K562 (cell line): ENCODE results near the gene CROCC2. TPM values are rescaled to one million over a fixed set of nuclear protein-coding genes. Genes with fewer than 3 reads are reported as not detected.

Experiments used
- ATAC-seq: fragments of 200-7000 bp; cut with Tn5 transposase; 3 replicates; pipeline ENCODE4 v1.9.1; 2020; ENCODE audit warnings: moderate library complexity
- BruUV-seq: library from RNA; stranded (reverse); fragments of 400-500 nt; replicated peaks from 2 replicates; lab custom pipeline; 2021; lab: Mats Ljungman, UMichigan
- CTCF ChIA-PET: fragments of 300-600 bp; formaldehyde crosslinking; extraction: SDS; loops from one replicate; lab custom pipeline; 2021; ENCODE audit warnings: low intra/inter-chr PET ratio; lab: Yijun Ruan, JAX
- POLR2A ChIA-PET: fragments of 300-600, 350-650 bp; sonication (Branson Sonifier 250); formaldehyde crosslinking; extraction: SDS; loops from one replicate; lab custom pipeline; 2021; ENCODE audit warnings: antibody characterized with exemption, inconsistent platforms; lab: Yijun Ruan, JAX
- DNase-seq, 4 experiments: peaks; one replicate each; pipeline versions ENCODE4 v3.0.0 to v3.0.0-alpha.2; 2011 to 2018; ENCODE audit warnings: low spot score in 3 of 4, mixed read lengths in 3 of 4; ENCODE audit errors: extremely low read depth in 1 of 4
- FAIRE-seq: peaks from 2 replicates; lab custom pipeline; 2011; peaks lifted over from hg19 to GRCh38; lab: Jason Lieb, UNC
- H2AFZ ChIP-seq: 2 replicates; pipeline ENCODE4 v1.6.0; 2011; ENCODE audit warnings: low read depth, low read length, control low read depth, inconsistent platforms
- H3K27ac ChIP-seq: fragments of 200-600 bp; 3 replicates; pipeline ENCODE4 v1.8.0; 2011; ENCODE audit warnings: low read depth, mild to moderate bottlenecking, control low read depth, inconsistent platforms, low read length, moderate library complexity, mixed read lengths; ENCODE audit errors: extremely low read depth
- H3K27me3 ChIP-seq, 2 experiments: fragments of 300-600 bp in 1 of 2; 2 replicates in 1 of 2; 3 replicates in 1 of 2; pipeline versions ENCODE4 v1.6.0 to v1.8.0; 2011; ENCODE audit warnings: inconsistent platforms in 2 of 2, low read length in 2 of 2, mild to moderate bottlenecking in 1 of 2, mixed read lengths in 1 of 2, moderate library complexity in 1 of 2; ENCODE audit not compliant: control insufficient read depth in 2 of 2, insufficient read depth in 2 of 2
- H3K36me3 ChIP-seq: fragments of 300-600 bp; 3 replicates; pipeline ENCODE4 v1.8.0; 2011; ENCODE audit warnings: mild to moderate bottlenecking, low read length, inconsistent platforms; ENCODE audit not compliant: control insufficient read depth, insufficient read depth
- H3K4me1 ChIP-seq, 2 experiments: fragments of 200-600 bp in 1 of 2; replicated peaks in 1 of 2; 2 replicates in 1 of 2; 3 replicates in 1 of 2; pipeline versions ENCODE4 v1.5.1 to v1.8.0; 2011; ENCODE audit warnings: inconsistent platforms in 2 of 2, low read length in 2 of 2, mild to moderate bottlenecking in 1 of 2, mixed read lengths in 1 of 2, moderate library complexity in 1 of 2; ENCODE audit not compliant: control insufficient read depth in 2 of 2, insufficient read depth in 2 of 2
- H3K4me2 ChIP-seq: 2 replicates; pipeline ENCODE4 v1.6.1; 2011; ENCODE audit warnings: low read length, control low read depth, inconsistent platforms, mixed read lengths; ENCODE audit not compliant: insufficient read depth
- H3K4me3 ChIP-seq: fragments of 200-600 bp; sonication (generic), shearing (Covaris generic); 2 replicates; pipeline ENCODE4 v1.5.1; 2016; ENCODE audit warnings: control low read depth, inconsistent platforms
- H3K79me2 ChIP-seq: fragments of 200-600 bp; 3 replicates; pipeline ENCODE4 v1.8.0; 2011; ENCODE audit warnings: low read length, inconsistent platforms; ENCODE audit not compliant: control insufficient read depth, insufficient read depth
- H3K9ac ChIP-seq, 2 experiments: 2 replicates each; pipeline versions ENCODE4 v1.6.0 to v1.6.1; 2011; ENCODE audit warnings: low read depth in 2 of 2, low read length in 2 of 2, control low read depth in 1 of 2, inconsistent platforms in 1 of 2, mild to moderate bottlenecking in 1 of 2, mixed read lengths in 1 of 2; ENCODE audit not compliant: insufficient read depth in 1 of 2
- H3K9me1 ChIP-seq: one replicate; pipeline ENCODE4 v1.6.0; 2011; ENCODE audit warnings: inconsistent platforms, mild to moderate bottlenecking, low read length, moderate library complexity; ENCODE audit not compliant: control insufficient read depth, insufficient read depth
- H3K9me3 ChIP-seq: replicated peaks from 2 replicates; pipeline ENCODE4 v1.5.1; 2011; ENCODE audit warnings: low read depth, low read length, inconsistent platforms; ENCODE audit not compliant: control insufficient read depth, insufficient read depth
- H4K20me1 ChIP-seq: replicated peaks from 2 replicates; pipeline ENCODE4 v1.6.1; 2011; ENCODE audit warnings: low read length, inconsistent platforms, mixed read lengths; ENCODE audit not compliant: control insufficient read depth, insufficient read depth
- ATF7 ChIP-seq: fragments of 450-650 bp; IDR thresholded peaks from 2 replicates; pipeline ENCODE4 v1.7.1; 2014; ENCODE audit warnings: mild to moderate bottlenecking, moderate library complexity
- BCOR ChIP-seq: fragments of 450-650 bp; IDR thresholded peaks from 2 replicates; pipeline ENCODE4 v1.6.1; 2016
- EP300 ChIP-seq: IDR thresholded peaks from 2 replicates; pipeline ENCODE4 v1.6.1; 2012; ENCODE audit warnings: low read length, improper control_type of control experiment
- MCM3 ChIP-seq: fragments of 450-650 bp; IDR thresholded peaks from 2 replicates; pipeline ENCODE4 v1.6.1; 2016
- NCOA4 ChIP-seq: fragments of 450-650 bp; IDR thresholded peaks from 2 replicates; pipeline ENCODE4 v1.6.1; 2018; ENCODE audit warnings: mild to moderate bottlenecking; ENCODE audit not compliant: partially characterized antibody
- SMARCA5 ChIP-seq: fragments of 450-650 bp; IDR thresholded peaks from 2 replicates; pipeline ENCODE4 v1.6.1; 2016
- YBX1 ChIP-seq: fragments of 450-650 bp; IDR thresholded peaks from 2 replicates; pipeline ENCODE4 v1.7.1; 2016; ENCODE audit warnings: mild to moderate bottlenecking
- ZNF217 ChIP-seq: sonication (generic); formaldehyde crosslinking; IDR thresholded peaks from 2 replicates; pipeline ENCODE4 v1.8.0; 2022; ENCODE audit warnings: mild to moderate bottlenecking, missing genetic modification reagents
- ZNF507 ChIP-seq: conservative IDR thresholded peaks from 2 replicates; pipeline ENCODE4 v1.6.1; 2017; ENCODE audit warnings: missing genetic modification characterization, missing compliant biosample characterization
- ZNF583 ChIP-seq: fragments of 250-450 bp; sonication (Bioruptor Pico); IDR thresholded peaks from 2 replicates; pipeline ENCODE4 v1.4.0; 2020
- WGBS: fragments of 100-300 bp; shearing (Covaris generic); methylation state at CpG from one replicate; pipeline ENCODE4 v1.1.6; 2016; ENCODE audit warnings: low coverage, mixed read lengths; ENCODE audit not compliant: insufficient coverage; ENCODE audit errors: missing lambda C conversion rate; 5-methylcytosine and 5-hydroxymethylcytosine counted together
- in situ Hi-C: fragments of 300-500 bp; cut with MboI; formaldehyde crosslinking; loops from 4 replicates; pipeline ENCODE4 v1.15.0; 2018; ENCODE audit warnings: inconsistent platforms, mixed read lengths
- intact Hi-C: fragments of 100-400 bp; cut with micrococcal nuclease; formaldehyde crosslinking; loops from 2 replicates; pipeline ENCODE4 v1.14.2; 2022
- polyA plus RNA-seq, 8 experiments: library from polyadenylated mRNA; depleted of rRNA in 4 of 8; stranded (reverse) in 5 of 8; unstranded in 3 of 8; fragments of >200 nt; fragmentation: Nextera tagmentation in 2 of 8; fragmentation: Illumina TruSeq in 1 of 8; extraction: Ambion mirVana in 2 of 8; extraction: Trizol in 1 of 8; gene quantifications; 2 replicates each; pipeline versions ENCODE4 v1.2.1 to v1.2.3, GENCODE V29; 2011 to 2014; ENCODE audit warnings: inconsistent platforms in 1 of 8, missing spikeins in 1 of 8
- total RNA-seq, 7 experiments: library from RNA; depleted of rRNA in 6 of 7; stranded (reverse); fragments of >200 nt in 6 of 7; fragmentation: Illumina TruSeq in 2 of 7; extraction: Trizol in 2 of 7; gene quantifications; 2 replicates each; pipeline versions ENCODE4 v1.2.1 to v1.2.3, GENCODE V29; 2011 to 2021; ENCODE audit warnings: low replicate concordance in 1 of 7
- TF ChIP-seq, protein P1 (sequence below): fragments of 250-450 bp; sonication (Bioruptor Pico); IDR thresholded peaks from 2 replicates; pipeline ENCODE4 v1.5.0; 2021; ENCODE audit warnings: mild to moderate bottlenecking, moderate library complexity
- TF ChIP-seq, protein P2 (sequence below): fragments of 450-650 bp; IDR thresholded peaks from 2 replicates; pipeline ENCODE4 v1.6.1; 2016; ENCODE audit warnings: low read depth, mild to moderate bottlenecking, moderate library complexity
- TF ChIP-seq, protein P3 (sequence below): fragments of 450-650 bp; IDR thresholded peaks from 2 replicates; pipeline ENCODE4 v1.6.1; 2018; ENCODE audit not compliant: partially characterized antibody

Gene CROCC2
- total and polyA plus RNA-seq, 9 of the 15 experiments (the other 6 are each of a cell fraction or from before 2014, with no cell fraction given): not detected

DNA sequence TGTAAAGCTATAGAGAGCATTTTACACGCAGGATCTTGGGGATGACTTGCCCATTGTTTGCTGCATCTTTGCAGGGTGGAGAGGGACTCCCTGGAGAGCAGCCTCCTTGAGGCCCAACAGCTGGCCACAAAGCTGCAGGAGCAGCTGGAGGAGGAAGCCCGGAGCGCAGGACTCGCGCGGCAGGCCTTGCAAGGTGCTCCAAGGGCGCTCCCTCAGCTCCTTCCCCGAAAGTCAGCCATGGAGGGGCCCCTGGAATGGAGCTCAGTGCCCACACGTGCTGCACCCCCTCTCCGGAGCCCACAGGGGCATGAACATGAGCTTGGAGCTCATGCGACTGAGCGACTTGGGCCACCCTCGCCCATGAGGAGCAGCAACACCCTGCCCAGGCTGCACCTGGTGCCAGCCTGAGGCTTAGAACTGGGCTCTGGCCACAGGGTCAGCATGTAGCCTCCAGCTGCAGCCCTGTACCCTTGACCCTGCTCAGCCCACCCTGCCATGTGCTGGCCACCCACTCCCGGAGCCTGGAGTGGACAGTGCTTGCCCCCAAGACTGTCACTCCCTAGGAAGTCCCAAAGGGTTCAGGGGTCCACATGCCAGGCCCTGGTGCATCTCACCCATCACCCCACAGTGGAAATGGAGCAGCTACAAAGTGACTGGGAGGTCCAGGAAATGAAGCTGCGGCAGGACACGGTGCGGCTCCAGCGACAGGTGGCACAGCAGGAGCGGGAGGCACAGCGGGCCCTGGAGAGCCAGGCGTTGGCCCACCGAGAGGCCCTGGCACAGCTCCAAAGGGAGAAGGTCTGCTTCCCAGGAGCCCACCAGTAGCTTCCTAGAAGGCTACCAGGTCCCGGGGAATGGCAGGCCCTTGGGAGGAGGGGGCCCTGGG lies 43.0 kb downstream of the CROCC2 start:
- Histone ChIP-seq H3K4me3 (no peak overlapping the region), H3K9me1 (no peaks in the 10 kb centered on the region), H3K27me3 (peaks cover 0 to 13% of the 10 kb centered on the region in 2 experiments; a peak in 2 of 5 replicates), H3K36me3 (no peaks in the 10 kb centered on the region), H3K4me1 (no peaks in the 10 kb centered on the region), H2AFZ (no peak overlapping the region), H3K4me2 (no peak overlapping the region), H3K9ac (no peak overlapping the region), H3K9me3 (no peaks in the 10 kb centered on the region), H4K20me1 (no peaks in the 10 kb centered on the region), H3K27ac (no peak overlapping the region), H3K79me2 (no peaks in the 10 kb centered on the region)
- BruUV-seq: no TSS peak
- in situ Hi-C loops: no loop called here
- ChIA-PET POLR2A (interaction anchor here (0.6 to 1.1 kb wide), 2 partner anchors 16 to 58 kb away, joined by 3 read pairs; no protein-coding TSS in a partner anchor), CTCF (no interaction called here)
- WGBS: 0% methylated on average over 17 of the region's 23 CpGs
- no peak for ATAC-seq
- DNase-seq: no peak
- no peak for FAIRE-seq
- intact Hi-C loops: no loop called here
- TF ChIP-seq SMARCA5 (no peak), ATF7 (no peak), YBX1 (no peak), ZNF583 (no peak), BCOR (no peak), ZNF217 (CRISPR knock-in tag) (no peak), MCM3 (no peak), ZNF507 (no peak), EP300 (no peak), NCOA4 (no peak)
- TF ChIP-seq, protein P1, sequence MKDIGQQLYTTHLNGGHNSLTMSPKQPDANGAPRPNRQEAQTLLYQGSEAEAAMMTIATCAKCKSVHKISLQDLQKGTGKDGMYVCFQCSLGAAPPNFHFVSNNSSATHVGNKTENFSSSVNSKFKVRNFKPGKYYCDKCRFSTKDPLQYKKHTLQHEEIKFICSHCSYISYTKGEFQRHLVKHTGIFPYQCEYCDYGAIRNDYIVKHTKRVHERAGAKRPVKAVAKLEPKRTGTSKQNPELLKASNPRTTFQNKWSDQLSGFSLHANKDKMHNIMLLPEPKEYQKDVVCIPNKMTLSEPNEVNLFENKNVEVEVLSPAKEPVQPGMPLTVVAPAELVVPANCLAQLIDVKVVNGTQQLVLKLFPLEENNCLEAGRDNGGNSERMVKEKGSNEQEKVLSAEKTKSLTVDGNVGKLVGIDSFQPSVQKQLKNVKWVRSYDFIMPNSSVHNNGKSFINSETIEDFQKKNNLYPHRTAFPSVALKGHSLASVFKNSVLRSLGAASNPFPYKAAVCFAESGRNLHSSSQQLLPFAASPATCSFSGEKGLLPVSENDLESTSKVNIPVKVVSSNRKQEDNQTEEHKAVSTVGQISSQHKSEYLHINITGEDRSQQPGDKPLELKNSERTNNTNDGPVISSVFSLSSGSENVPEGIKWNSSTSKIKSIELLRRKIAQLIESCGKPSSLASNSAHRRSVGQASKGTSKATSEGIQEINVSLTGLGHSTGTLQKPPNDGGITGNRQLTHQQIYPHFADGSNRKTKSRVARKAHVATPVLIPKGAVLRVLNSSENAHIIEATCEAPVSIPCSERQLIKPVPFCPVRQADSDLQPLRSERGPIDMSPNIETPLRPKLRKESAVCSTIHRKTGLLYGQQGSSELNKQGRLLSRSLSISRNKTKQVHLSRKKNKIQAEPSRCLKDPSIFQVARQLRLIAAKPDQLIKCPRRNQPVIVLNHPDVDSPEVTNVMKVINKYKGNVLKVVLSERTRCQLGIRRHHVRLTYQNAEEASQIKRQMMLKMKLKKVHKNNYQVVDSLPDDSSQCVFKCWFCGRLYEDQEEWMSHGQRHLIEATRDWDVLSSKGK (CRISPR knock-in tag): no peak
- TF ChIP-seq, protein P2, sequence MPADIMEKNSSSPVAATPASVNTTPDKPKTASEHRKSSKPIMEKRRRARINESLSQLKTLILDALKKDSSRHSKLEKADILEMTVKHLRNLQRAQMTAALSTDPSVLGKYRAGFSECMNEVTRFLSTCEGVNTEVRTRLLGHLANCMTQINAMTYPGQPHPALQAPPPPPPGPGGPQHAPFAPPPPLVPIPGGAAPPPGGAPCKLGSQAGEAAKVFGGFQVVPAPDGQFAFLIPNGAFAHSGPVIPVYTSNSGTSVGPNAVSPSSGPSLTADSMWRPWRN: no peak
- TF ChIP-seq, protein P3, sequence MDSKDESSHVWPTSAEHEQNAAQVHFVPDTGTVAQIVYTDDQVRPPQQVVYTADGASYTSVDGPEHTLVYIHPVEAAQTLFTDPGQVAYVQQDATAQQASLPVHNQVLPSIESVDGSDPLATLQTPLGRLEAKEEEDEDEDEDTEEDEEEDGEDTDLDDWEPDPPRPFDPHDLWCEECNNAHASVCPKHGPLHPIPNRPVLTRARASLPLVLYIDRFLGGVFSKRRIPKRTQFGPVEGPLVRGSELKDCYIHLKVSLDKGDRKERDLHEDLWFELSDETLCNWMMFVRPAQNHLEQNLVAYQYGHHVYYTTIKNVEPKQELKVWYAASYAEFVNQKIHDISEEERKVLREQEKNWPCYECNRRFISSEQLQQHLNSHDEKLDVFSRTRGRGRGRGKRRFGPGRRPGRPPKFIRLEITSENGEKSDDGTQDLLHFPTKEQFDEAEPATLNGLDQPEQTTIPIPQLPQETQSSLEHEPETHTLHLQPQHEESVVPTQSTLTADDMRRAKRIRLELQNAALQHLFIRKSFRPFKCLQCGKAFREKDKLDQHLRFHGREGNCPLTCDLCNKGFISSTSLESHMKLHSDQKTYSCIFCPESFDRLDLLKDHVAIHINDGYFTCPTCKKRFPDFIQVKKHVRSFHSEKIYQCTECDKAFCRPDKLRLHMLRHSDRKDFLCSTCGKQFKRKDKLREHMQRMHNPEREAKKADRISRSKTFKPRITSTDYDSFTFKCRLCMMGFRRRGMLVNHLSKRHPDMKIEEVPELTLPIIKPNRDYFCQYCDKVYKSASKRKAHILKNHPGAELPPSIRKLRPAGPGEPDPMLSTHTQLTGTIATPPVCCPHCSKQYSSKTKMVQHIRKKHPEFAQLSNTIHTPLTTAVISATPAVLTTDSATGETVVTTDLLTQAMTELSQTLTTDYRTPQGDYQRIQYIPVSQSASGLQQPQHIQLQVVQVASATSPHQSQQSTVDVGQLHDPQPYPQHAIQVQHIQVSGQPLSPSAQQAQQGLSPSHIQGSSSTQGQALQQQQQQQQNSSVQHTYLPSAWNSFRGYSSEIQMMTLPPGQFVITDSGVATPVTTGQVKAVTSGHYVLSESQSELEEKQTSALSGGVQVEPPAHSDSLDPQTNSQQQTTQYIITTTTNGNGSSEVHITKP: no peak
